Measurements from ENCODE around the gene COPS7B.

COPS7B gene

DNA sequence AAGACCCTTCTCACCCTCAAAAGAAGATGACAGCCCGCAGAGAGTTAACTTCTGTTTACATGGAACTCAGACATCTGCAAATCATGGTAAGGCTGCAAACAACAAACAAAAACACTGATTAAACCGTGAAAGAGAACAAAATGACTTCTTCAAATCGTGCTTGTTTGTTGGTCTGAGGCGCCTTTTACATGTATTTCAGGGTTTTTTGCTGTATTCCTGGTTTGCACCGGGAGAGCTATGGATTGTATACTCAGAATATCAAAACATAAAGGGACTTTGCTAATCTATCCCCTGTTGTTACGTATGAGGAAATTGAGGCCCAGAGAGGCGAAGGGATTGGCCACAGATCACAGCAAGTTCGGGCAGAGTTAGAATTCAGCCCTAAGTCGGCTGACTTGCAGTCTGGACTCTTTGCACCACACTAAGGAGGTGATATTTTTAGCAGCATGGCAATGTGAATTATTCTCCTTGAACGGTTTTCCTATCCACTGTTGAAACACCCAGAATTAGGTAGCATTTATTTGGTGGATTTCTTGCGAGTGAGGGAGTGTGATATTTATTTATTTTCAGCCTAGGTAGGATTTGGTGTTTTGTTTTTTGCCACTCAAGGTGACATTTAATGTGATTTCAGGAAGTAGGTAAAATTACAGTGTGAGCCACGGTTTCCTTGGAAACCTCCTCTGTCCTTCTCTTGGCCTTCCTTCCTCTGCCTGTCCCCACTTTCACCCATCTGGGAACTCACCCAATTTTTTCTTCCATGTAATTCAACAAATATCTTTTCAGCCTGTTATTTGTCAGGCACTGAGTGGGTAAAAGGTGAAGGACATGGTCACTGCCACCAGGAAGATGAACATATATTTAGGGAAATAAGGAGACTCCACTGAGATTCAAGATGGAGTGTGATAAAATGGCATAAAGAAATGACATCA, 4.2 kb upstream of the COPS7B start:
- TF ChIP-seq ZNF565 (CRISPR knock-in tag; conservative IDR thresholded peaks at IDR 0.05; ENCODE audit: low read depth) = no peak
- TF ChIP-seq ESRRG (CRISPR knock-in tag; IDR thresholded peaks at IDR 0.05) = no peak
- TF ChIP-seq ZC3H10 (CRISPR knock-in tag; IDR thresholded peaks at IDR 0.05) = no peak
- TF ChIP-seq, protein P1, sequence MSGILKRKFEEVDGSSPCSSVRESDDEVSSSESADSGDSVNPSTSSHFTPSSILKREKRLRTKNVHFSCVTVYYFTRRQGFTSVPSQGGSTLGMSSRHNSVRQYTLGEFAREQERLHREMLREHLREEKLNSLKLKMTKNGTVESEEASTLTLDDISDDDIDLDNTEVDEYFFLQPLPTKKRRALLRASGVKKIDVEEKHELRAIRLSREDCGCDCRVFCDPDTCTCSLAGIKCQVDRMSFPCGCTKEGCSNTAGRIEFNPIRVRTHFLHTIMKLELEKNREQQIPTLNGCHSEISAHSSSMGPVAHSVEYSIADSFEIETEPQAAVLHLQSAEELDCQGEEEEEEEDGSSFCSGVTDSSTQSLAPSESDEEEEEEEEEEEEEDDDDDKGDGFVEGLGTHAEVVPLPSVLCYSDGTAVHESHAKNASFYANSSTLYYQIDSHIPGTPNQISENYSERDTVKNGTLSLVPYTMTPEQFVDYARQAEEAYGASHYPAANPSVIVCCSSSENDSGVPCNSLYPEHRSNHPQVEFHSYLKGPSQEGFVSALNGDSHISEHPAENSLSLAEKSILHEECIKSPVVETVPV (CRISPR knock-in tag; IDR thresholded peaks at IDR 0.05) = no peak
- TF ChIP-seq ZNF70 (CRISPR knock-in tag; IDR thresholded peaks at IDR 0.05) = peak; percentile 49; the same call in 1 of the 2 replicates
- ATAC-seq = peak; percentile 8; the same call in 2 of the 3 replicates

DNA sequence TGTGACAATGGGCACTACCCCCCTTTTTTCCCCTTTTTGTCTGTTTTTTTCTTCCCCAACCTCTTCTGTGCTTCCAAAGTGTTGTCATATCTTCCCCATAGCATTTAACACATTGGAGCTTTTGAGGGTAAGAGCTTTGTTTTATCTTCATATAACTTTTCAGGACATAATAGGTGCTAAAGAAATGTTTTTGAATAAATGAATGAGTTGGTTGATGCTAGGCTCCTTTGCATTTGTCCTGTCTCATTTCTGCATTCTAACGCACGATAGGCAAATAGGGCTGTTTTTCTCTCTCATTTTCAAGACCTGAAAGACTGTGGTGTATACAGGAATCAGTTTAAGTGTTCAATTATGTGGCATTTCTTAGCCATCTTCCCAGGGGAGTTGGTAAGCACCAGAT, 832 bp upstream of the COPS7B start:
- no peak for TF ChIP-seq CSDC2 (CRISPR knock-in tag; IDR thresholded peaks at IDR 0.05)
- no peak for TF ChIP-seq ESRRG (CRISPR knock-in tag; IDR thresholded peaks at IDR 0.05)
- TF ChIP-seq OSR1 (CRISPR knock-in tag; IDR thresholded peaks at IDR 0.05) = no peak
- TF ChIP-seq GLIS3 (CRISPR knock-in tag; IDR thresholded peaks at IDR 0.05) = no peak
- TF ChIP-seq RARB (CRISPR knock-in tag; IDR thresholded peaks at IDR 0.05) = no peak
- TF ChIP-seq SNAI2 (CRISPR knock-in tag; IDR thresholded peaks at IDR 0.05) = no peak
- TF ChIP-seq, protein P1 (CRISPR knock-in tag; IDR thresholded peaks at IDR 0.05) = no peak
- TF ChIP-seq, protein P2, sequence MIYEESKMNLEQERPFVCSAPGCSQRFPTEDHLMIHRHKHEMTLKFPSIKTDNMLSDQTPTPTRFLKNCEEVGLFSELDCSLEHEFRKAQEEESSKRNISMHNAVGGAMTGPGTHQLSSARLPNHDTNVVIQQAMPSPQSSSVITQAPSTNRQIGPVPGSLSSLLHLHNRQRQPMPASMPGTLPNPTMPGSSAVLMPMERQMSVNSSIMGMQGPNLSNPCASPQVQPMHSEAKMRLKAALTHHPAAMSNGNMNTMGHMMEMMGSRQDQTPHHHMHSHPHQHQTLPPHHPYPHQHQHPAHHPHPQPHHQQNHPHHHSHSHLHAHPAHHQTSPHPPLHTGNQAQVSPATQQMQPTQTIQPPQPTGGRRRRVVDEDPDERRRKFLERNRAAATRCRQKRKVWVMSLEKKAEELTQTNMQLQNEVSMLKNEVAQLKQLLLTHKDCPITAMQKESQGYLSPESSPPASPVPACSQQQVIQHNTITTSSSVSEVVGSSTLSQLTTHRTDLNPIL (CRISPR knock-in tag; IDR thresholded peaks at IDR 0.05; ENCODE audit: low read depth) = no peak
- TF ChIP-seq, protein P3, sequence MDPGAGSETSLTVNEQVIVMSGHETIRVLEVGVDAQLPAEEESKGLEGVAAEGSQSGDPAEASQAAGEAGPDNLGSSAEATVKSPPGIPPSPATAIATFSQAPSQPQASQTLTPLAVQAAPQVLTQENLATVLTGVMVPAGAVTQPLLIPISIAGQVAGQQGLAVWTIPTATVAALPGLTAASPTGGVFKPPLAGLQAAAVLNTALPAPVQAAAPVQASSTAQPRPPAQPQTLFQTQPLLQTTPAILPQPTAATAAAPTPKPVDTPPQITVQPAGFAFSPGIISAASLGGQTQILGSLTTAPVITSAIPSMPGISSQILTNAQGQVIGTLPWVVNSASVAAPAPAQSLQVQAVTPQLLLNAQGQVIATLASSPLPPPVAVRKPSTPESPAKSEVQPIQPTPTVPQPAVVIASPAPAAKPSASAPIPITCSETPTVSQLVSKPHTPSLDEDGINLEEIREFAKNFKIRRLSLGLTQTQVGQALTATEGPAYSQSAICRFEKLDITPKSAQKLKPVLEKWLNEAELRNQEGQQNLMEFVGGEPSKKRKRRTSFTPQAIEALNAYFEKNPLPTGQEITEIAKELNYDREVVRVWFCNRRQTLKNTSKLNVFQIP (CRISPR knock-in tag; IDR thresholded peaks at IDR 0.05; ENCODE audit: borderline replicate concordance, low read depth) = no peak
- no peak for TF ChIP-seq ZNF565 (CRISPR knock-in tag; conservative IDR thresholded peaks at IDR 0.05; ENCODE audit: low read depth)
- TF ChIP-seq ZC3H10 (CRISPR knock-in tag; IDR thresholded peaks at IDR 0.05) = no peak
- TF ChIP-seq, protein P4, sequence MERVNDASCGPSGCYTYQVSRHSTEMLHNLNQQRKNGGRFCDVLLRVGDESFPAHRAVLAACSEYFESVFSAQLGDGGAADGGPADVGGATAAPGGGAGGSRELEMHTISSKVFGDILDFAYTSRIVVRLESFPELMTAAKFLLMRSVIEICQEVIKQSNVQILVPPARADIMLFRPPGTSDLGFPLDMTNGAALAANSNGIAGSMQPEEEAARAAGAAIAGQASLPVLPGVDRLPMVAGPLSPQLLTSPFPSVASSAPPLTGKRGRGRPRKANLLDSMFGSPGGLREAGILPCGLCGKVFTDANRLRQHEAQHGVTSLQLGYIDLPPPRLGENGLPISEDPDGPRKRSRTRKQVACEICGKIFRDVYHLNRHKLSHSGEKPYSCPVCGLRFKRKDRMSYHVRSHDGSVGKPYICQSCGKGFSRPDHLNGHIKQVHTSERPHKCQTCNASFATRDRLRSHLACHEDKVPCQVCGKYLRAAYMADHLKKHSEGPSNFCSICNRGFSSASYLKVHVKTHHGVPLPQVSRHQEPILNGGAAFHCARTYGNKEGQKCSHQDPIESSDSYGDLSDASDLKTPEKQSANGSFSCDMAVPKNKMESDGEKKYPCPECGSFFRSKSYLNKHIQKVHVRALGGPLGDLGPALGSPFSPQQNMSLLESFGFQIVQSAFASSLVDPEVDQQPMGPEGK (CRISPR knock-in tag; IDR thresholded peaks at IDR 0.05; ENCODE audit: borderline replicate concordance) = no peak
- TF ChIP-seq ARNTL (CRISPR knock-in tag; IDR thresholded peaks at IDR 0.05; ENCODE audit: borderline replicate concordance, low read depth) = no peak
- no peak for TF ChIP-seq PPARA (CRISPR knock-in tag; IDR thresholded peaks at IDR 0.05; ENCODE audit: borderline replicate concordance)
- no peak for TF ChIP-seq ZFP30 (CRISPR knock-in tag; IDR thresholded peaks at IDR 0.05)
- no peak for TF ChIP-seq ZNF8 (CRISPR knock-in tag; IDR thresholded peaks at IDR 0.05)
- no peak for TF ChIP-seq BACH2 (CRISPR knock-in tag; IDR thresholded peaks at IDR 0.05; ENCODE audit: borderline replicate concordance)
- TF ChIP-seq ZNF70 (CRISPR knock-in tag; IDR thresholded peaks at IDR 0.05) = no peak
- no peak for TF ChIP-seq ZFP3 (CRISPR knock-in tag; IDR thresholded peaks at IDR 0.05)
- ATAC-seq = no peak

DNA sequence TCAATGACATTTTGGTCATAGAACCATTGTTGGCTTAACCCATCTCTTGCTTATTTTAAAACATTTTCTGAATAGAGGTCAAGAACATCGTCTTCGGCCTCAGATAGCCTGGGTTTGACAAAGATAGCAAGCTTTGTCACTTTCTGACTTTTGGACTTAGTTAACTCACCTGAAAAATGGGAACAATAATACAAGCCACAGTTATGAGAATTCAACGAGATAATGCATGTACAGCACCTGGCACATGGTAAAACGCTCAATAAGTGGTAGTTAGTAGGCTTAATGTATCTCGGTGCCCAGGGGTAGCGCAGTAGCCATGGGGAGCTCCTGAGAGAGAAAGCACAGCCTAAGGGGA, 446 bp upstream of the COPS7B start:
- no peak for ATAC-seq
- TF ChIP-seq, protein P3 (CRISPR knock-in tag; IDR thresholded peaks at IDR 0.05; ENCODE audit: borderline replicate concordance, low read depth) = no peak
- TF ChIP-seq, protein P5, sequence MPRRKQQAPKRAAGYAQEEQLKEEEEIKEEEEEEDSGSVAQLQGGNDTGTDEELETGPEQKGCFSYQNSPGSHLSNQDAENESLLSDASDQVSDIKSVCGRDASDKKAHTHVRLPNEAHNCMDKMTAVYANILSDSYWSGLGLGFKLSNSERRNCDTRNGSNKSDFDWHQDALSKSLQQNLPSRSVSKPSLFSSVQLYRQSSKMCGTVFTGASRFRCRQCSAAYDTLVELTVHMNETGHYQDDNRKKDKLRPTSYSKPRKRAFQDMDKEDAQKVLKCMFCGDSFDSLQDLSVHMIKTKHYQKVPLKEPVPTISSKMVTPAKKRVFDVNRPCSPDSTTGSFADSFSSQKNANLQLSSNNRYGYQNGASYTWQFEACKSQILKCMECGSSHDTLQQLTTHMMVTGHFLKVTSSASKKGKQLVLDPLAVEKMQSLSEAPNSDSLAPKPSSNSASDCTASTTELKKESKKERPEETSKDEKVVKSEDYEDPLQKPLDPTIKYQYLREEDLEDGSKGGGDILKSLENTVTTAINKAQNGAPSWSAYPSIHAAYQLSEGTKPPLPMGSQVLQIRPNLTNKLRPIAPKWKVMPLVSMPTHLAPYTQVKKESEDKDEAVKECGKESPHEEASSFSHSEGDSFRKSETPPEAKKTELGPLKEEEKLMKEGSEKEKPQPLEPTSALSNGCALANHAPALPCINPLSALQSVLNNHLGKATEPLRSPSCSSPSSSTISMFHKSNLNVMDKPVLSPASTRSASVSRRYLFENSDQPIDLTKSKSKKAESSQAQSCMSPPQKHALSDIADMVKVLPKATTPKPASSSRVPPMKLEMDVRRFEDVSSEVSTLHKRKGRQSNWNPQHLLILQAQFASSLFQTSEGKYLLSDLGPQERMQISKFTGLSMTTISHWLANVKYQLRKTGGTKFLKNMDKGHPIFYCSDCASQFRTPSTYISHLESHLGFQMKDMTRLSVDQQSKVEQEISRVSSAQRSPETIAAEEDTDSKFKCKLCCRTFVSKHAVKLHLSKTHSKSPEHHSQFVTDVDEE (CRISPR knock-in tag; IDR thresholded peaks at IDR 0.05) = no peak
- no peak for TF ChIP-seq CSDC2 (CRISPR knock-in tag; IDR thresholded peaks at IDR 0.05)
- TF ChIP-seq ESRRG (CRISPR knock-in tag; IDR thresholded peaks at IDR 0.05) = no peak
- no peak for TF ChIP-seq ZNF565 (CRISPR knock-in tag; conservative IDR thresholded peaks at IDR 0.05; ENCODE audit: low read depth)
- TF ChIP-seq SNAI2 (CRISPR knock-in tag; IDR thresholded peaks at IDR 0.05) = no peak
- TF ChIP-seq, protein P4 (CRISPR knock-in tag; IDR thresholded peaks at IDR 0.05; ENCODE audit: borderline replicate concordance) = no peak
- TF ChIP-seq PPARA (CRISPR knock-in tag; IDR thresholded peaks at IDR 0.05; ENCODE audit: borderline replicate concordance) = no peak
- no peak for TF ChIP-seq TOX (CRISPR knock-in tag; IDR thresholded peaks at IDR 0.05; ENCODE audit: borderline replicate concordance)
- TF ChIP-seq ARNTL (CRISPR knock-in tag; IDR thresholded peaks at IDR 0.05; ENCODE audit: borderline replicate concordance, low read depth) = no peak
